ENCODE measurements around the gene LAMB1.

LAMB1 gene

GRCh38 chr7:107946881-107947280 is 56.1 kb downstream of the LAMB1 start:
- no peak for DNase-seq
- TF ChIP-seq GATA1 (IDR thresholded peaks at IDR 0.05; ENCODE audit: low read depth, low read length) (no peak), POLR2A (IDR thresholded peaks at IDR 0.05; ENCODE audit: low read length) (no peak)

GRCh38 chr7:107946451-107946850 is 56.5 kb downstream of the LAMB1 start:
- no peak for TF ChIP-seq POLR2A (IDR thresholded peaks at IDR 0.05; ENCODE audit: low read length)
- no peak for TF ChIP-seq GATA1 (IDR thresholded peaks at IDR 0.05; ENCODE audit: low read depth, low read length)
- DNase-seq = no peak

- no peak for TF ChIP-seq POLR2A (IDR thresholded peaks at IDR 0.05; ENCODE audit: low read length)
- no peak for TF ChIP-seq GATA1 (IDR thresholded peaks at IDR 0.05; ENCODE audit: low read depth, low read length)
- no peak for DNase-seq
Observed at GRCh38 chr7:107945332-107945731, 57.6 kb downstream of the LAMB1 start.

- TF ChIP-seq POLR2A (IDR thresholded peaks at IDR 0.05; ENCODE audit: low read length) (no peak), GATA1 (IDR thresholded peaks at IDR 0.05; ENCODE audit: low read depth, low read length) (no peak)
Observed at GRCh38 chr7:107944411-107945169, 58.4 kb downstream of the LAMB1 start.

GRCh38 chr7:107943018-107943417 is 59.9 kb downstream of the LAMB1 start:
- no peak for DNase-seq
- no peak for TF ChIP-seq GATA1 (IDR thresholded peaks at IDR 0.05; ENCODE audit: low read depth, low read length)
- no peak for TF ChIP-seq POLR2A (IDR thresholded peaks at IDR 0.05; ENCODE audit: low read length)

More at GRCh38 chr7:107944411-107945169, 58.4 kb downstream of the LAMB1 start:
- no peak for DNase-seq

- no peak for TF ChIP-seq GATA1 (IDR thresholded peaks at IDR 0.05; ENCODE audit: low read depth, low read length)
- no peak for TF ChIP-seq POLR2A (IDR thresholded peaks at IDR 0.05; ENCODE audit: low read length)
Observed at GRCh38 chr7:107940951-107941350, 62.0 kb downstream of the LAMB1 start.

GRCh38 chr7:107939573-107940489 is 63.1 kb downstream of the LAMB1 start:
- DNase-seq = no peak
- TF ChIP-seq GATA1 (IDR thresholded peaks at IDR 0.05; ENCODE audit: low read depth, low read length) = no peak
- no peak for TF ChIP-seq POLR2A (IDR thresholded peaks at IDR 0.05; ENCODE audit: low read length)

More at GRCh38 chr7:107940951-107941350, 62.0 kb downstream of the LAMB1 start:
- no peak for DNase-seq

GRCh38 chr7:107938456-107939250 is 64.3 kb downstream of the LAMB1 start:
- no peak for DNase-seq
- TF ChIP-seq GATA1 (IDR thresholded peaks at IDR 0.05; ENCODE audit: low read depth, low read length) = no peak
- no peak for TF ChIP-seq POLR2A (IDR thresholded peaks at IDR 0.05; ENCODE audit: low read length)

GRCh38 chr7:107937531-107937930 is 65.4 kb downstream of the LAMB1 start:
- no peak for DNase-seq
- TF ChIP-seq POLR2A (IDR thresholded peaks at IDR 0.05; ENCODE audit: low read length) (no peak), GATA1 (IDR thresholded peaks at IDR 0.05; ENCODE audit: low read depth, low read length) (no peak)

- no peak for TF ChIP-seq POLR2A (IDR thresholded peaks at IDR 0.05; ENCODE audit: low read length)
- no peak for DNase-seq
Observed at GRCh38 chr7:107936312-107936711, 66.6 kb downstream of the LAMB1 start.

GRCh38 chr7:107934991-107935770 is 67.8 kb downstream of the LAMB1 start:
- TF ChIP-seq POLR2A (IDR thresholded peaks at IDR 0.05; ENCODE audit: low read length) = no peak
- TF ChIP-seq GATA1 (IDR thresholded peaks at IDR 0.05; ENCODE audit: low read depth, low read length) = no peak
- no peak for DNase-seq

- DNase-seq = no peak
- TF ChIP-seq GATA1 (IDR thresholded peaks at IDR 0.05; ENCODE audit: low read depth, low read length) (no peak), POLR2A (IDR thresholded peaks at IDR 0.05; ENCODE audit: low read length) (no peak)
Observed at GRCh38 chr7:107933386-107934013, 69.5 kb downstream of the LAMB1 start.

- no peak for TF ChIP-seq POLR2A (IDR thresholded peaks at IDR 0.05; ENCODE audit: low read length)
- TF ChIP-seq GATA1 (IDR thresholded peaks at IDR 0.05; ENCODE audit: low read depth, low read length) = no peak
- no peak for DNase-seq
Observed at GRCh38 chr7:107932805-107933204, 70.2 kb downstream of the LAMB1 start.

Measured in erythroblast (primary cell).